ENCODE results near the gene CBLB.

CBLB gene

GRCh38 chr3:105845488-105845887 lies 23.3 kb downstream of the CBLB start:
- no peak for DNase-seq

GRCh38 chr3:105844704-105845103 lies 24.1 kb downstream of the CBLB start:
- DNase-seq = no peak

- DNase-seq = no peak
These were observed 24.8 kb downstream of the CBLB start for GRCh38 chr3:105843994-105844393.

GRCh38 chr3:105842943-105843342 lies 25.9 kb downstream of the CBLB start:
- peak in 1 of 2 experiments; percentile 56 for DNase-seq

- DNase-seq = no peak
These were observed 26.4 kb downstream of the CBLB start for GRCh38 chr3:105842449-105842848.

- no peak for DNase-seq
These were observed 30.9 kb downstream of the CBLB start for GRCh38 chr3:105837947-105838346.

- peak; percentile 49 to 79 for DNase-seq
These were observed 31.6 kb downstream of the CBLB start for GRCh38 chr3:105837143-105837740.

- no peak for DNase-seq
These were observed 32.3 kb downstream of the CBLB start for GRCh38 chr3:105836533-105836932.

GRCh38 chr3:105835606-105836005 lies 33.2 kb downstream of the CBLB start:
- peak; percentile 38 to 43 for DNase-seq

GRCh38 chr3:105834768-105835167 lies 34.0 kb downstream of the CBLB start:
- no peak for DNase-seq

- DNase-seq = no peak
These were observed 36.2 kb downstream of the CBLB start for GRCh38 chr3:105832644-105833043.

- no peak for DNase-seq
These were observed 38.0 kb downstream of the CBLB start for GRCh38 chr3:105830836-105831235.

- DNase-seq = no peak
These were observed 38.8 kb downstream of the CBLB start for GRCh38 chr3:105829871-105830622.

GRCh38 chr3:105829229-105829628 lies 39.6 kb downstream of the CBLB start:
- no peak for DNase-seq

GRCh38 chr3:105828703-105829102 lies 40.1 kb downstream of the CBLB start:
- no peak for DNase-seq

- DNase-seq = no peak
These were observed 40.9 kb downstream of the CBLB start for GRCh38 chr3:105827959-105828358.

GRCh38 chr3:105826778-105827634 lies 41.8 kb downstream of the CBLB start:
- DNase-seq = no peak

- DNase-seq = no peak
These were observed 44.7 kb downstream of the CBLB start for GRCh38 chr3:105824129-105824528.

GRCh38 chr3:105823149-105823867 lies 45.5 kb downstream of the CBLB start:
- DNase-seq = no peak

GRCh38 chr3:105822171-105823123 lies 46.4 kb downstream of the CBLB start:
- DNase-seq = no peak

- DNase-seq = no peak
These were observed 47.4 kb downstream of the CBLB start for GRCh38 chr3:105821433-105821832.

- peak in 1 of 2 experiments; percentile 66 for DNase-seq
These were observed 52.0 kb downstream of the CBLB start for GRCh38 chr3:105816833-105817232.
